Progenitor cell of endocrine pancreas (in vitro differentiated cells): ENCODE results near the gene ODC1. TPM values are rescaled to one million over a fixed set of nuclear protein-coding genes. Genes with fewer than 3 reads are reported as not detected.
"Not testable (repeated sequence)": the region's sequence is repeated elsewhere in the genome, so short reads cannot be mapped to it uniquely, and the experiment has no call there.

ENCODE experiments used
- DNase-seq: peaks from one replicate; pipeline ENCODE4 v3.0.0; 2021; ENCODE audit warnings: low spot score; ENCODE audit not compliant: unreplicated experiment
- H3K27ac Mint-ChIP-seq: 2 replicates; pipeline ENCODE4 v1.8.0; 2021; ENCODE audit warnings: mild to moderate bottlenecking, moderate library complexity, mixed read lengths
- H3K27me3 Mint-ChIP-seq: 2 replicates; pipeline ENCODE4 v1.8.0; 2021; ENCODE audit warnings: mixed read lengths
- H3K36me3 Mint-ChIP-seq: 2 replicates; pipeline ENCODE4 v1.8.0; 2022; ENCODE audit warnings: mixed read lengths; ENCODE audit not compliant: insufficient read depth
- H3K4me1 Mint-ChIP-seq: 2 replicates; pipeline ENCODE4 v1.8.0; 2021; ENCODE audit warnings: low read depth, mixed read lengths
- H3K4me3 Mint-ChIP-seq: 2 replicates; pipeline ENCODE4 v1.8.0; 2021; ENCODE audit warnings: low read depth, mild to moderate bottlenecking, moderate library complexity, mixed read lengths
- H3K9me3 Mint-ChIP-seq: 2 replicates; pipeline ENCODE4 v1.8.0; 2021; ENCODE audit warnings: low read depth, mixed read lengths
- total RNA-seq: library from RNA; stranded (reverse); gene quantifications from 2 replicates; pipeline ENCODE4 v1.2.1, GENCODE V29; 2021
- TF ChIP-seq, protein P1 (sequence below): fragments of 200-600 bp; sonication (generic); IDR thresholded peaks from one replicate; pipeline ENCODE4 v1.5.0; 2021; ENCODE audit warnings: antibody characterized with exemption, mild to moderate bottlenecking; ENCODE audit not compliant: unreplicated experiment

The ODC1 gene
- total RNA-seq, 1 donor from 2014 or later = 252 TPM

DNA sequence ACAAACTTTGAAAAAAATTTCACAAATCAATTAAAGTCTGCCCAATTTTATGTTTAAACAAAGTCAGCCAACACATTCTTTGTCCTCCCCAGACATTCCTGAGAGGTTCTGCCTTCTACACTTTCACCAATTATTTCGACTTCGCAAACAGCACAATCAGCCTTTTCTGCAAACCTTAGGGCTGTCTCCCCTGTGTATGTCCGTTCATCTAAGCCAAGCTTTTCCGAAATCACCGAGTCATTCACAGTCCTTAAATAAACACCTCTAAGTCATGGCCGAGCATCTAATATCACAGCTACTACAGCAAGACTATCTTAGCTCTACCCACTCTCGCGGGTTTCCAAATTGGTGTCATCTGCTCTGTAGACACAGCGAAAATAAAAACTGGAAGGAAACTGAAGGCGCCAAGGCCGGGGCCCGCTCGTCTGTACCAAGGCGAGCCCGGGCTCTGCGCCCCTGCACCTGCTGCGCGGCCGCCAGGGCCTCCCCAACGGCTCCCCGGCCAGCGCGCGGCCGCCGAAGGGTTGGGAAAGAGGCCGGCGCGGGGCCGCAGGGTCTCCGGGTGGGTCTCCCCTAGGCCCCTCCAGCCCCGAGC is 730 bp downstream of the ODC1 start:
- Mint-ChIP-seq H3K4me3 (peak overlapping the region; percentile 80), H3K4me1 (peaks cover 13% of the 10 kb centered on the region), H3K36me3 (peaks cover 17% of the 10 kb centered on the region), H3K27me3 (peaks cover 9% of the 10 kb centered on the region), H3K27ac (peak overlapping the region; percentile 96), H3K9me3 (no peaks in the 10 kb centered on the region)
- TF ChIP-seq, protein P1, sequence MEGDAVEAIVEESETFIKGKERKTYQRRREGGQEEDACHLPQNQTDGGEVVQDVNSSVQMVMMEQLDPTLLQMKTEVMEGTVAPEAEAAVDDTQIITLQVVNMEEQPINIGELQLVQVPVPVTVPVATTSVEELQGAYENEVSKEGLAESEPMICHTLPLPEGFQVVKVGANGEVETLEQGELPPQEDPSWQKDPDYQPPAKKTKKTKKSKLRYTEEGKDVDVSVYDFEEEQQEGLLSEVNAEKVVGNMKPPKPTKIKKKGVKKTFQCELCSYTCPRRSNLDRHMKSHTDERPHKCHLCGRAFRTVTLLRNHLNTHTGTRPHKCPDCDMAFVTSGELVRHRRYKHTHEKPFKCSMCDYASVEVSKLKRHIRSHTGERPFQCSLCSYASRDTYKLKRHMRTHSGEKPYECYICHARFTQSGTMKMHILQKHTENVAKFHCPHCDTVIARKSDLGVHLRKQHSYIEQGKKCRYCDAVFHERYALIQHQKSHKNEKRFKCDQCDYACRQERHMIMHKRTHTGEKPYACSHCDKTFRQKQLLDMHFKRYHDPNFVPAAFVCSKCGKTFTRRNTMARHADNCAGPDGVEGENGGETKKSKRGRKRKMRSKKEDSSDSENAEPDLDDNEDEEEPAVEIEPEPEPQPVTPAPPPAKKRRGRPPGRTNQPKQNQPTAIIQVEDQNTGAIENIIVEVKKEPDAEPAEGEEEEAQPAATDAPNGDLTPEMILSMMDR = no peak
- peak; percentile 29 for DNase-seq

DNA sequence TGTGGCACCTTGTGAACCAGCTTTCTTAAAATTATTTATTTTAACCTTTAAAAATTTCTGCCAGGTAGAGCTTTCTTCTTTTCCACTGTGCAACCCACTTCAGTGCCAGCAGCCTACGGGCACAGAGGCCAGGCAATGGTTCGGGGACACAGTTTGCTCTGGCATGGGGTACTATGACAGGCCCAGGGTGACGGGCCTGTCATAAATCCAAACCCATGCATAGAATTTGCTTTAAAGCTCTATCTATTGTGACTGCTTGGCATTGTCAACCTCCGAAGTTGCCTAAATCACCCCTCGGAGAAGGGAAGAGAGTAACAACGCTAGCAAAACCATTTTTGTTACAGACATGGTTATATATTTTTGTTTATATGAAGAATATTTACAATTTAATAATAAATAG is 1.5 kb downstream of the ODC1 start:
- H3K9me3 Mint-ChIP-seq = no peaks in the 10 kb centered on the region
- peak overlapping the region; percentile 80 for H3K4me3 Mint-ChIP-seq
- H3K36me3 Mint-ChIP-seq = peaks cover 23% of the 10 kb centered on the region
- TF ChIP-seq, protein P1 = no peak
- DNase-seq = no peak
- H3K27me3 Mint-ChIP-seq = peaks cover 6% of the 10 kb centered on the region
- no peak overlapping the region for H3K27ac Mint-ChIP-seq
- peaks cover 13% of the 10 kb centered on the region for H3K4me1 Mint-ChIP-seq

DNA sequence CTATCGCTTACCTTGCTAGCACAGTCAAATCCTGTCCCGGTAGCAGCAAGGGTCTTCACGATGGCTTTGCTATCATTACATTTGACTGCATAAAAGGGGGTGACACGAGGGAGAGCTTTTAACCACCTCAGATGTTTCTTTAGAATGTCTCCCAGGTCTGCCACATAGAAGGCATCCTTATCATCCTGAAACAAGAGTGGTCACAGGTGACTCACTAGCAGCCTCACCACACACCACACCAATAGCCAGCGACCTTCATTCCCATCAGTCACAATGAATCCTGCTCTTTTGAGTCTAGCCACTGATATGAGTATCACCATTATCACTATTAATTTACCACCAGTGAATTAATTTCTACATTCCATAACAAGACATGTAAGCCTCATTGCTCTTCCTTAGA is 3.7 kb downstream of the ODC1 start:
- Mint-ChIP-seq H3K27ac (no peak overlapping the region), H3K9me3 (no peaks in the 10 kb centered on the region), H3K27me3 (no peaks in the 10 kb centered on the region), H3K4me1 (peaks cover 13% of the 10 kb centered on the region), H3K4me3 (no peak overlapping the region), H3K36me3 (peaks cover 35% of the 10 kb centered on the region)
- no peak for DNase-seq
- TF ChIP-seq, protein P1 = no peak

DNA sequence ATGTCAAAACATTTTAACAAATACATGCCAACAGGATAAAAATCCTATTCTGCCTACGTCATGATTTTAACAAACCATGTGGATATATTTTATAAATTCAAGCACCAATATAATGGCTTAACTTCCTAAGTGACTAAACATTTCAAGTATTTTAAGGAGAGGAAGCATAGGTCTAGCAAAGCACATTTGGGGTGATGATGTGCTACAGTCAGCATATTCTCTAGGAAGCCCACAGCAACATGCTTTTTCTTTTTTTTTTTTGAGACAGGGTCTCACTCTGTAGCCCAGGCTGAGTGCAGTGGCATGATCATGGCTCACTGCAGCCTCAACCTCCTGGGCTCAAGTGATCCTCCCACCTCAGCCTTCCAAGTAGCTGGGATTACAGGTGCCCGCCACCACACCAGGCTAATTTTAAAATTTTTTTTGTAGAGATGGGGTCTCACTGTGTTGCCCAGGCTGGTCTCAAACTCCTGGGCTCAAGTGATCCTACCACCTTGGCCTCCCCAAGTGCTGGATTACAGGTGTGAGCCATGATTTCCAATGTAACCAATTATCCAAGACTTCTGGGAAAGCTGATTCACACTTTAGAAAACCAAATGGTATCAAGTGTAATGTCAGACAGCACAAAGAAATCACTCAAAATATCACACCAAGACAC is 5.5 kb downstream of the ODC1 start:
- H3K27me3 Mint-ChIP-seq, H3K4me3 Mint-ChIP-seq, DNase-seq, H3K27ac Mint-ChIP-seq, H3K9me3 Mint-ChIP-seq: not testable (repeated sequence)
- Mint-ChIP-seq H3K36me3 (peaks cover 37% of the 10 kb centered on the region), H3K4me1 (peaks cover 13% of the 10 kb centered on the region)

DNA sequence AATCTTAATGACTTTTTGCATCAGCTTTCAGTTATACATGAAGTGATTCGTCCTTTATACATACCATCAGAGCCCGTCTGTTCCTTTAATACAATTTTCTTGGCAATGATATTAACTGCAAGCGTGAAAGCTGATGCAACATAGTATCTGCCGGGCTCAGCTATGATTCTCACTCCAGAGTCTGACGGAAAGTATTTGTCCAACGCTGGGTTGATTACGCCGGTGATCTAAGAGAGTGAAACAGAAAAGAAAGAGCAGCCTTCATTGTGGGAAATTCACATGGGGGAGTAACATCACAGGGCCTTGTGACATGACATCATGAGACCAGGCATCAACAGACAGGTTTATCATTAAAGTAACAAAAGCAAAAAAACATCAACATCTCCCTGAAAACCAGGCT is 6.2 kb downstream of the ODC1 start:
- Mint-ChIP-seq H3K9me3 (no peaks in the 10 kb centered on the region), H3K27ac (no peak overlapping the region), H3K4me1 (peaks cover 11% of the 10 kb centered on the region), H3K4me3 (no peak overlapping the region), H3K36me3 (peaks cover 37% of the 10 kb centered on the region), H3K27me3 (no peaks in the 10 kb centered on the region)
- DNase-seq = no peak
- TF ChIP-seq, protein P1 = no peak

DNA sequence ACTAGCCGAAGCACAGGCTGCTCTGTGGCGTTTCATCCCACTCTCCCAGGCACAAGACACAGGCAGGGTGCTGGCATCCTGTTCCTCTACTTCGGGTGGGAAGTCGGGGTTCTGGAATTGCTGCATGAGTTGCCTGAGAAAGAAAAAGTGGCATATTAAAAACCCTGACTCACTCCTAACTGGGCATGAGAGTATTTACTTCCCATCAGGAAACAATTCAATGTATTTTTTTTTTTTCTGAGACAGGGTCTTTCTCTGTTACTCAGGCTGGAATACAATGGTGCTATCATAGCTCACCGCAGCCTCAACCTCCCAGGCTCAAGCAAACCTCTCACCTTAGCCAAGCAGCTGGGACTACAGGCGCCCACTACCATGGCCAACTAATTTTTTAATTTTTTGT is 7.4 kb downstream of the ODC1 start:
- Mint-ChIP-seq H3K27me3 (no peaks in the 10 kb centered on the region), H3K27ac (no peak overlapping the region), H3K36me3 (peaks cover 37% of the 10 kb centered on the region), H3K9me3 (no peaks in the 10 kb centered on the region), H3K4me3 (no peak overlapping the region), H3K4me1 (peaks cover 5% of the 10 kb centered on the region)
- DNase-seq = no peak
- TF ChIP-seq, protein P1 = no peak
